ENCODE measurements around the gene PLXNA1.

GRCh38 chr3:126991366-126992200 lies 8.7 kb downstream of the PLXNA1 start:
- no peak for TF ChIP-seq CTCF (IDR thresholded peaks at IDR 0.05)
- TF ChIP-seq ZFX (IDR thresholded peaks at IDR 0.05; ENCODE audit: borderline replicate concordance): no peak

Measured in 22Rv1 (cell line).